Cardiac muscle cell (in vitro differentiated cells and primary cell): ENCODE data around the gene ATP2B1. TPM values are rescaled to one million over a fixed set of nuclear protein-coding genes. Genes with fewer than 3 reads are reported as not detected.

Source experiments
- DNase-seq, 2 donors: peaks; one replicate each; pipeline versions ENCODE4 v3.0.0 to v3.0.0-alpha.2; 2010 to 2017; ENCODE audit warnings: low read depth in 1 of 2, low spot score in 1 of 2
- H3K27ac ChIP-seq: fragments of 200-600 bp; sonication (generic); 2 replicates; pipeline ENCODE4 v1.5.1; 2016
- H3K27me3 ChIP-seq: fragments of 200-600 bp; sonication (generic); 2 replicates; pipeline ENCODE4 v1.6.0; 2016; ENCODE audit warnings: control low read depth
- H3K36me3 ChIP-seq: fragments of 200-600 bp; sonication (generic); 2 replicates; pipeline ENCODE4 v1.5.1; 2016; ENCODE audit warnings: control low read depth
- H3K4me1 ChIP-seq: fragments of 200-600 bp; sonication (generic); 2 replicates; pipeline ENCODE4 v1.8.1; 2017; ENCODE audit warnings: low read depth, mild to moderate bottlenecking, mixed run types
- H3K4me3 ChIP-seq: fragments of 200-600 bp; sonication (generic); 2 replicates; pipeline ENCODE4 v1.5.1; 2016; ENCODE audit warnings: mild to moderate bottlenecking
- H3K9me3 ChIP-seq: fragments of 200-600 bp; sonication (generic); 2 replicates; pipeline ENCODE4 v1.5.1; 2017; ENCODE audit warnings: low read depth, mild to moderate bottlenecking, control low read depth
- polyA plus RNA-seq: library from polyadenylated mRNA; unstranded; fragments of >200 nt; fragmentation: Nextera tagmentation; extraction: Ambion mirVana; gene quantifications from 2 replicates; pipeline ENCODE4 v1.2.1, GENCODE V29; 2016
- total RNA-seq: library from RNA; depleted of rRNA; stranded (reverse); fragments of >200 nt; gene quantifications from 2 replicates; pipeline ENCODE4 v1.2.3, GENCODE V29; 2016
- TF ChIP-seq, protein P1 (sequence below): IDR thresholded peaks from 2 replicates; pipeline ENCODE4 v1.5.1; 2012; ENCODE audit warnings: low read depth, mild to moderate bottlenecking, low read length

The ATP2B1 gene
- total and polyA plus RNA-seq, 2 experiments from 2014 or later = 29.0 to 41.5 TPM

DNA sequence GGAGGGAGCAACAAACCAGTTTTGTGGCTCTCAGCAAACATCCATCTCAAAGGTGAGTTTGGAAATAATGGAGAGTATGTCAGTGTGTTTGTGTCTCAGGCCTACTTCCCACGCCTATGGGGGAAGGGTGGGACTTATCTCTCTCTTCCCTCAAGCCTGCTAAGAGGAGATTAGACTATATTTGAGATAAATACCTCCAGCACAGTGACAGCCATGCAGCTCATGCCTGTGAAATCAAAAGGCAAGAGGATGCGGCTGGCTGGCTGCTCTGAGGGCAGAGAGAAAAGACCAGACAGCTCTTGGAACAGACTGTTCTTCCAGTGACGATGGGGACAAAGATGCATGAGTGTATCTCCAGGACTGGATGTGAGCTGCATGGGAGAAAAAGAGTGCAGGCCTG, 168.1 kb downstream of the ATP2B1 start:
- Histone ChIP-seq H3K27ac (no peak overlapping the region), H3K4me1 (peaks cover 5% of the 10 kb centered on the region), H3K9me3 (no peaks in the 10 kb centered on the region), H3K27me3 (no peaks in the 10 kb centered on the region), H3K4me3 (no peak overlapping the region), H3K36me3 (no peaks in the 10 kb centered on the region)
- TF ChIP-seq, protein P1, sequence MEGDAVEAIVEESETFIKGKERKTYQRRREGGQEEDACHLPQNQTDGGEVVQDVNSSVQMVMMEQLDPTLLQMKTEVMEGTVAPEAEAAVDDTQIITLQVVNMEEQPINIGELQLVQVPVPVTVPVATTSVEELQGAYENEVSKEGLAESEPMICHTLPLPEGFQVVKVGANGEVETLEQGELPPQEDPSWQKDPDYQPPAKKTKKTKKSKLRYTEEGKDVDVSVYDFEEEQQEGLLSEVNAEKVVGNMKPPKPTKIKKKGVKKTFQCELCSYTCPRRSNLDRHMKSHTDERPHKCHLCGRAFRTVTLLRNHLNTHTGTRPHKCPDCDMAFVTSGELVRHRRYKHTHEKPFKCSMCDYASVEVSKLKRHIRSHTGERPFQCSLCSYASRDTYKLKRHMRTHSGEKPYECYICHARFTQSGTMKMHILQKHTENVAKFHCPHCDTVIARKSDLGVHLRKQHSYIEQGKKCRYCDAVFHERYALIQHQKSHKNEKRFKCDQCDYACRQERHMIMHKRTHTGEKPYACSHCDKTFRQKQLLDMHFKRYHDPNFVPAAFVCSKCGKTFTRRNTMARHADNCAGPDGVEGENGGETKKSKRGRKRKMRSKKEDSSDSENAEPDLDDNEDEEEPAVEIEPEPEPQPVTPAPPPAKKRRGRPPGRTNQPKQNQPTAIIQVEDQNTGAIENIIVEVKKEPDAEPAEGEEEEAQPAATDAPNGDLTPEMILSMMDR = no peak
- no peak for DNase-seq

DNA sequence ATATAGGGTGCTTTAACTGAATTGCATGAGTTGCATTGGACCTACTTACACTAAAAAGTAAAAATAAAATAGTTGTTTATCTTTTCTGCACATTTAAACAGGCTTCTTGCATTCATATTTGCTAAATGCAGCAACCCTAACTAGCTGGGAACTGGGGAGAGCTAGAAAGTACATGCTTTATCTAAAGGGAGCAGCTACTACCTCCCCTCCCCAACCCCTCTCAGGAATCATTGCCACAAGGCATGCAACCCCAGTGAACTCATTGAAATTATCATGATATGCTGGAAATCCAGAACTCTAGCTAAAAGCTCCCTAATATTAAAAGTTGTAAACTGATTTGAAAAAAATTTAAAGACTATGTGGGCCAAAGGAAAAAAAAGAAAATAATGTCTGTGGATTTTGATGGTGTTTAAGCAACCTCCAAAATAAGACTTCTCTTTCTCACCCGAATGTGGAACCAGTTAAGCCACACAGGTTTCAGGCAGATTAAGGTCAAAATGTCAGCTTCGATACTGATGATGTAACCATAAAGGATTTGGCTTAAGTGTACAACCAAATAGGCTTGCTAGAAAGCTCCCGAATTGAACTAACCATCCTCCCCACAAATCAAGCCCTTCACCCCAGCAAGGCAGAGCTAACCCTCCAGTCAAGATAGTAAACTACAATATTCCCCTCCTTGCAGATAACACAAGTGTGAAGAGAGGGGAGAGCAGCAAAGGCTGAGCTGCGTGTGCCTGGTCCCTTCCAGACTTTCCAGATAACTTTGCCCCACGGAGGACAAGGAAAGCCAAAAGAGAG, 169.0 kb downstream of the ATP2B1 start:
- Histone ChIP-seq H3K27ac (no peak overlapping the region), H3K27me3 (no peaks in the 10 kb centered on the region), H3K9me3 (no peaks in the 10 kb centered on the region), H3K36me3 (no peaks in the 10 kb centered on the region), H3K4me1 (peaks cover 2% of the 10 kb centered on the region), H3K4me3 (no peak overlapping the region)
- TF ChIP-seq, protein P1 = no peak
- DNase-seq = no peak

DNA sequence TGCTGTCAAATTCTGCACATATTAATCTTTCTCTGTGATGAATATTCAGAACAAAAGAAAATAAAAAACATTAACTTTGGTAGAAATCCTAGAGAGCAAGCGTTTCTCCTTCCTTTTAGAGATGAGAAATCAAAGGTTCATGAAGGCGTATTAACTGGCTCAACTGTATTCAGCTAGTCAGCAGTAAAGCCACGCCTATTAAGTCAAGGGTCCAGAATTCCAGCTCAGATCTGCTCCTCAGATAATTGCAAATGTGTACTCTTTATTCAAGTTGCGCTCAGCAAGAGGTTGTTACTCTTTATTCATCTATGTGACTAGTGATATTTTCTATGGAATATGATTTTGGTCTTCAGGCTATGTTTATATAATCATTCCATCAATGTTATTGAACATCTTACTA, 169.7 kb downstream of the ATP2B1 start:
- no peak overlapping the region for H3K27ac ChIP-seq
- DNase-seq = no peak
- H3K4me3 ChIP-seq = no peak overlapping the region
- no peaks in the 10 kb centered on the region for H3K36me3 ChIP-seq
- no peaks in the 10 kb centered on the region for H3K9me3 ChIP-seq
- H3K27me3 ChIP-seq = no peaks in the 10 kb centered on the region
- TF ChIP-seq, protein P1 = no peak
- no peaks in the 10 kb centered on the region for H3K4me1 ChIP-seq

Other genes starting within 250 kb of the ATP2B1 start
- gene GALNT4, start 184.0 kb downstream of the ATP2B1 start, total RNA-seq = 2.5 and 4.0 TPM in 2 replicates
- 1.3 and 1.9 TPM in 2 replicates for gene GALNT4, start 184.0 kb downstream of the ATP2B1 start, polyA plus RNA-seq
- gene POC1B, start 182.8 kb downstream of the ATP2B1 start, total RNA-seq = 11.0 and 12.8 TPM in 2 replicates
- 16.1 and 26.5 TPM in 2 replicates for gene POC1B, start 182.8 kb downstream of the ATP2B1 start, polyA plus RNA-seq